ENCODE data around the gene CROT. TPM values are rescaled to one million over a fixed set of nuclear protein-coding genes. Genes with fewer than 3 reads are reported as not detected.

Gene CROT
- total RNA-seq, 1 donor from 2014 or later, result 8.2 TPM

DNA sequence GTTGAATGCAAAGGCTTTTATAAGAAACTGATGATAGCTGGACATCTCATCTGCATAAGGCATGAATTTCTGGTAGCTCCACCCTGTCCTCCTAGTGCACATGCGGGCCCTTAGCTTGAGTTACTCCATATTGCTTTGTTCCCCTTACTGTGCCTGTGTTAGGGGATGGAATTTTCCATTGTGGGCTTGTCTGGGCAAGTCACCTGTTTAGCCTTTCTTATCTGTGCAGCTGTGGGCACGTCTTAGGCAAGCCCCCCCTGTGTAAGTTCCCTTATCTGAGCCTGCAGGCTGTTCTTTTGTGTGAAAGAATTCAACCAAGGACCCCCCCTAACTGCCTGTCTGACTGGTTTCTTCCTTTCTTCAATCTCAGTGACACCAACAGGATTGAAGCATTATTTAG lies 14.5 kb upstream of the CROT start:
- no peak for DNase-seq (ENCODE audit: low read depth)
- no peak overlapping the region for H3K4me3 ChIP-seq (ENCODE audit: low read depth, low read length)
- TF ChIP-seq, protein P1, sequence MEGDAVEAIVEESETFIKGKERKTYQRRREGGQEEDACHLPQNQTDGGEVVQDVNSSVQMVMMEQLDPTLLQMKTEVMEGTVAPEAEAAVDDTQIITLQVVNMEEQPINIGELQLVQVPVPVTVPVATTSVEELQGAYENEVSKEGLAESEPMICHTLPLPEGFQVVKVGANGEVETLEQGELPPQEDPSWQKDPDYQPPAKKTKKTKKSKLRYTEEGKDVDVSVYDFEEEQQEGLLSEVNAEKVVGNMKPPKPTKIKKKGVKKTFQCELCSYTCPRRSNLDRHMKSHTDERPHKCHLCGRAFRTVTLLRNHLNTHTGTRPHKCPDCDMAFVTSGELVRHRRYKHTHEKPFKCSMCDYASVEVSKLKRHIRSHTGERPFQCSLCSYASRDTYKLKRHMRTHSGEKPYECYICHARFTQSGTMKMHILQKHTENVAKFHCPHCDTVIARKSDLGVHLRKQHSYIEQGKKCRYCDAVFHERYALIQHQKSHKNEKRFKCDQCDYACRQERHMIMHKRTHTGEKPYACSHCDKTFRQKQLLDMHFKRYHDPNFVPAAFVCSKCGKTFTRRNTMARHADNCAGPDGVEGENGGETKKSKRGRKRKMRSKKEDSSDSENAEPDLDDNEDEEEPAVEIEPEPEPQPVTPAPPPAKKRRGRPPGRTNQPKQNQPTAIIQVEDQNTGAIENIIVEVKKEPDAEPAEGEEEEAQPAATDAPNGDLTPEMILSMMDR (conservative IDR thresholded peaks at IDR 0.05; ENCODE audit: low read depth, low read length), result no peak

DNA sequence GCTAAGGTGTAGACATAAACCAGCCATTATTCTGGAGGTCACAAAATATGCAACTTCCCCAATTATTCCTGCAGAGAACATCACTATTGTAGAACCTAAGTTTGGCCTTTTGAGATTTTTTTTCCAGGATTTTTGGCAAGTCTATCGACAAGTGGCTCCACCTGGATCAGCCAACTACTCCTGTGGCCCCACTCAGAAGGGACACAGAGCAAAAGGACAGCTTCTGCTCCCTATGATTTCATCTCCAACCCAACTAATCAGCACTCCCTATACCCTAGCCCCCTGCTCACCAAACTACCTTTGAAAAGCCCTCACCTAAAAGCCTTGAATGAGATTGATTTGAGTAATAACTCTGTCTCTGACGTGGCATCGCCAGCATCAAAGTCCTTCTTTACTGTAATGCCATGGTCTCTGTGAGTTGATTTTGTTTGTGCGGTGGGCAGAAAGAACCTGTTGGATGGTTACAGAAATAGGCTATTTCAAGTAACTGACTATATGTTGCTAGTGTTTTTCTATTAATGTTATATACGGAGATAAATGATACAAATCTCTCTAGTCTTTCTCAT lies 13.7 kb upstream of the CROT start:
- no peak for DNase-seq (ENCODE audit: low read depth)
- TF ChIP-seq, protein P1 (conservative IDR thresholded peaks at IDR 0.05; ENCODE audit: low read depth, low read length), result no peak
- H3K4me3 ChIP-seq (ENCODE audit: low read depth, low read length), result no peak overlapping the region

DNA sequence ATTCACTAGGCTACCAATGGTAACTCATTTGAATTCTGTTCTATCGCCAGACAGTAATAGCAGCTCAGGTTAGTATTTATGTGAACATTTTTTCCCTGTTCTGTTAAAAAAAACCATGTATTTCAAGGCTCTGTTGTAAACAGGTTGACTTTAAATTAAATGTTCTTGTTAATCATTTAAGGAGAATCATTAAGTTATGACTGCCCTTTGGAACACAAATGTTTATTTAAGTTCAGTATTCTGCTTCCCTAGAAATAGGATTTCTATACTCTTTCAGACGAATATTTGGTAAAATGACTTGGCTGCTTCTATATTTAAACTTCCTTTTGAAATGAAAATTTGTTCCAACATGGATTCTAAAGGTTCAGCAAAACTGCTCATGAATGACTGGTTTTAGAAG lies 13.1 kb upstream of the CROT start:
- DNase-seq (ENCODE audit: low read depth), result no peak
- H3K4me3 ChIP-seq (ENCODE audit: low read depth, low read length), result no peak overlapping the region
- TF ChIP-seq, protein P1 (conservative IDR thresholded peaks at IDR 0.05; ENCODE audit: low read depth, low read length), result no peak

DNA sequence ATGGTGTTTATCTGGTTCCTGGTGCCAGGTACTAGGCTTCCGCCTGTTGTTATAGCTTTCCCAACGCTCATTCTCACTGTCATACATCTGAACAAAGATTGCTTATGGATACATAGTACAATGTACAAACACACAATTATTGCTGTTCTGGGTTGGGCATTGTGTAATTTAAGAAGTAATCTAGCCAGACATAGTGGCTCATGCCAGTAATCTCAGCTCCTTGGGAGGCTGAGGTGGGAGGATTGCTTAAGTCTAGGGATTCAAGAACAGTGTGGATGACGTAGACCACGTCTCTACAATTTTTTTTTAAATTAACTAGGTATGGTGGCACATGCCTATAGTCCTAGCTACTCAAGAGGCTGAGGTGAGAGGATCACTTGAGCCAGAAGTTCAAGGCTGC lies 9.3 kb upstream of the CROT start:
- H3K4me3 ChIP-seq (ENCODE audit: low read depth, low read length), result no peak overlapping the region
- TF ChIP-seq, protein P1 (conservative IDR thresholded peaks at IDR 0.05; ENCODE audit: low read depth, low read length), result no peak
- DNase-seq (ENCODE audit: low read depth), result no peak

DNA sequence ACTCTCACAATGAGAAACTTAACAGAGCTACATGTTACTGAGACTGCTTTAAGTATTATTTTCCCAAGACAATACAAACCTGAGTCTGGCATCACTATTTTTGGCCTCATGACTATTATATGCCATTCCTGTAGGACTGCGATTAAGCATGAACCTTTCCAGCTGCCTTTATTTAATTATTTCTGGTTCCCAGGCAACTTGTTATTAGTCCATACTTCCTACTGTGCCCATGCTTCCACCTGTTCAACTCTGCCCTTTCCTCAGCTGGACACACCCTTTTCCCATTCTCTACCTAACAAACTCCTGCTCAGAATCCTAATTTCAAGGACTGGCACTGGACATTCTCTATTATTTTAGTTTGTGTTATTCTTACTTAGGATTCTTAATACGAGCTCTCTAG lies 8.1 kb upstream of the CROT start:
- TF ChIP-seq, protein P1 (conservative IDR thresholded peaks at IDR 0.05; ENCODE audit: low read depth, low read length), result no peak
- DNase-seq (ENCODE audit: low read depth), result no peak
- no peak overlapping the region for H3K4me3 ChIP-seq (ENCODE audit: low read depth, low read length)

DNA sequence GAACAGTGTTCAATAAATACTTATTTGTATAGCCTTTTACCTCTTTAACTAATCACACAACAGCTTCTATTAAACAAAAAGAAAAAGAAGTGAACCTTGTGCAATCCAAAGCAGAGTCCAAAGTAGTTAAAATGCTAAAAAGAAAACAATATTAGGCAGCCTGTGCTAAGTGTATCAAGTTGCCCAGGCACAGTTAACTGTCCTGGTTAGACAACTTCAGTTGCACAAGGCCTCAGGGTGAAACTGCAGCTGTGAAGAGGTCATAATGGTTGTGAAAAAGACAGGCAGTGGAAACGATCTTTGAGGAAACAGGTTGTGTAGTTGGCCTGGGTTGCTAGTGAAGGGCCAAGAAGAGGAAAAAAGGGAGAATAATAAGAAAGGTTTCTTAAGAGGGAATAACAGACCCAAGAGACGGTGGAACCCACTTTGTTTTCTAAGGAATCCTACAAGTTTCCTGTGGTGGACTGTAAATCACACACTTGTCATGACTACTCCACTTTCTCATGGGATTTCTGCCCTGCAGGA lies 6.0 kb upstream of the CROT start:
- no peak for DNase-seq (ENCODE audit: low read depth)
- TF ChIP-seq, protein P1 (conservative IDR thresholded peaks at IDR 0.05; ENCODE audit: low read depth, low read length), result no peak
- no peak overlapping the region for H3K4me3 ChIP-seq (ENCODE audit: low read depth, low read length)

DNA sequence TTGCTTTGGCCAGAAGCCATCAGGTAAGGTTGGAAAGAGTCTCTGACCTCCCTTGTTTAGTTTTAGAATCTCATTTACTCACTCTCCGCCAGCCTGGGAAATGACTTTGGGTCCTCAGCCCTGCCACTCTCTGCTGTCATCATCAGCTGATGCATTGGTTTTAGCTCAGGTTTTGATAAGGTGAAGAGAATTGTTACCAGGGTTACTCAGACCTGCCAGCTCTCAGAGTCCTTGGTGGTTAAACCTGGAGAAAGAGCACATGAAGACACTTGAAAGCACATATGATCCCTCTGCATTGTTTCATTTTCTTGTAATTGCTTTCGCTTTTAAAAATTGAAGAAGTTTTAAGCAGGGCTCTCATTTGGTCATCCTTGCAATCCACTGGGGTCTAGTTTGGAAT lies 4.0 kb upstream of the CROT start:
- H3K4me3 ChIP-seq (ENCODE audit: low read depth, low read length), result no peak overlapping the region
- DNase-seq (ENCODE audit: low read depth), result no peak
- TF ChIP-seq, protein P1 (conservative IDR thresholded peaks at IDR 0.05; ENCODE audit: low read depth, low read length), result no peak
